ENCODE measurements around the gene PORCN. TPM values are rescaled to one million over a fixed set of nuclear protein-coding genes. Genes with fewer than 3 reads are reported as not detected.

Gene PORCN
- total and polyA plus RNA-seq, 10 donors = 5.0 to 20.8 (median 11.4) TPM

DNA sequence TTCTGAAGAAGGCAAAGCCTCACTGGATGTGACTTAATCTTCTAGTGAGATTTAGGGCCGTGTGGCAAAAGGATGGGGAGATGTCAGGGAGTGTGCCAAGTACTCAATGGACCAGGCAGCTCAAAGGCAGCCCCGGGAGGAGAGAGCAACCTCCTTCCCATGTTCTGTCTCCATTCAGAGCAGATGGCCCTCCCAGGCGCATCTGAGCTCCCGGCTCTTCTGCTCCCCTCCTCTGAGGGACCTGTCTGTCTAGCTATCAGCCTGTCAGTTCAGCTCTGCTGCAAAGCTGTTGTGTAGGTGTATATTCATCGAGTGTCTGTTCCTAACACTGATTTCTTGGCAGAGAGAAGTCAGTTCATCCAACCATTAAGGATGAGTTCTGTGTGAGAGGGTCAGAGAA lies 10.9 kb upstream of the PORCN start:
- no peaks in the 10 kb centered on the region for H3K9me3 ChIP-seq
- intact Hi-C loops (cut with DNase I; ENCODE audit: low total_unique reads) = no loop called here
- no peaks in the 10 kb centered on the region for H3K36me3 ChIP-seq
- H3K4me3 ChIP-seq = no peak overlapping the region
- TF ChIP-seq POLR2AphosphoS5 (IDR thresholded peaks at IDR 0.05) (no peak), POLR2A (IDR thresholded peaks at IDR 0.05) (no peak)
- TF ChIP-seq, protein P1, sequence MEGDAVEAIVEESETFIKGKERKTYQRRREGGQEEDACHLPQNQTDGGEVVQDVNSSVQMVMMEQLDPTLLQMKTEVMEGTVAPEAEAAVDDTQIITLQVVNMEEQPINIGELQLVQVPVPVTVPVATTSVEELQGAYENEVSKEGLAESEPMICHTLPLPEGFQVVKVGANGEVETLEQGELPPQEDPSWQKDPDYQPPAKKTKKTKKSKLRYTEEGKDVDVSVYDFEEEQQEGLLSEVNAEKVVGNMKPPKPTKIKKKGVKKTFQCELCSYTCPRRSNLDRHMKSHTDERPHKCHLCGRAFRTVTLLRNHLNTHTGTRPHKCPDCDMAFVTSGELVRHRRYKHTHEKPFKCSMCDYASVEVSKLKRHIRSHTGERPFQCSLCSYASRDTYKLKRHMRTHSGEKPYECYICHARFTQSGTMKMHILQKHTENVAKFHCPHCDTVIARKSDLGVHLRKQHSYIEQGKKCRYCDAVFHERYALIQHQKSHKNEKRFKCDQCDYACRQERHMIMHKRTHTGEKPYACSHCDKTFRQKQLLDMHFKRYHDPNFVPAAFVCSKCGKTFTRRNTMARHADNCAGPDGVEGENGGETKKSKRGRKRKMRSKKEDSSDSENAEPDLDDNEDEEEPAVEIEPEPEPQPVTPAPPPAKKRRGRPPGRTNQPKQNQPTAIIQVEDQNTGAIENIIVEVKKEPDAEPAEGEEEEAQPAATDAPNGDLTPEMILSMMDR (IDR thresholded peaks at IDR 0.05 in 8 of 11, conservative IDR thresholded peaks at IDR 0.05 in 3 of 11) = no peak
- H3K27ac ChIP-seq = no peak overlapping the region
- no peak for DNase-seq
- 55 to 92% (median 80%) methylated on average over 3 to 5 of the region's 5 CpGs for WGBS, 5 donors
- no peaks in the 10 kb centered on the region for H3K4me1 ChIP-seq
- no peaks in the 10 kb centered on the region for H3K27me3 ChIP-seq (replicated peaks in 1 of 7)

DNA sequence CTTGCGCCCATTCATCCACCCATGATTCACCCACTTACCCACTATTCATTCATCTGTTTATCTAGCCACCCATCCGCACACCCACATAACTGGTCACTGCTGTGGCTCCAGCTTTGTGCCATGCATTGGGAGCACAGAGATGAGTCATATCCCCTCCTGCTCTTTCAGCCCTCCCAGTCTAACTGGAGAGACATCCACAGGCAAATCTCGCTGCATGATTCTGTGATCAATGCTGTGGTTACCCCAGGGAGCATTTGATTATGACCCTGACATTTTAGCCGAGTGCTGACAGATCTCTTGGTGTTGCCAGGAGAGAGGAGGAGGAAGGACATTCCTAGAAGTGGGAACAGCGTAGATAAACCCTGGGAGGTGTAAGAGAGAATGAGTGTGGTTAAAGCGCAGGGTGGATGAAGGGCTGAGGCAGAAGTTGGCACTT lies 10.4 kb upstream of the PORCN start:
- no peaks in the 10 kb centered on the region for H3K4me1 ChIP-seq
- H3K4me3 ChIP-seq = no peak overlapping the region
- intact Hi-C loops (cut with DNase I; ENCODE audit: low total_unique reads) = no loop called here
- 62 to 85% (median 74%) methylated on average over 5 to 6 of the region's 6 CpGs for WGBS, 5 donors
- TF ChIP-seq POLR2AphosphoS5 (IDR thresholded peaks at IDR 0.05) = no peak
- TF ChIP-seq POLR2A (IDR thresholded peaks at IDR 0.05) = no peak
- TF ChIP-seq, protein P1 (IDR thresholded peaks at IDR 0.05 in 8 of 11, conservative IDR thresholded peaks at IDR 0.05 in 3 of 11) = no peak
- H3K27me3 ChIP-seq (replicated peaks in 1 of 7) = no peaks in the 10 kb centered on the region
- H3K9me3 ChIP-seq = no peaks in the 10 kb centered on the region
- H3K36me3 ChIP-seq = no peaks in the 10 kb centered on the region
- peak; percentile 13 for DNase-seq
- H3K27ac ChIP-seq = no peak overlapping the region

DNA sequence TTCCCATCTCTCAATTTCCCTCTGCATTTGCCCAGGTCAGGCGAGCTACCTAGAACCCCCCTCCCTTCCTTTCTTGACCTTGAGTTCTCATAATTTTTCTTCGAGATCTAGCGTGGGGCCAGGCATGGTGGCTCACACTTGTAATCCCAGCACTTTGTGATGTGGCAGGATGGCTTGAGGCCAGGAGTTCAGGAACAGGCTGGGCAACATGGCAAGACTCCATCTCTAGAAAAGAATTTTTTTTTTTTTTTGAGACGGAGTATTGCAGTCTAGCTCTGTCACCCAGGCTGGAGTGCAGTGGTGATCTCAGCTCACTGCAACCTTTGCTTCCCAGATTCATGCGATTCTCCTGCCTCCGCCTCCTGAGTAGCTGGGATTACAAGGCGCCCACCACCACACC lies 4.5 kb upstream of the PORCN start:
- no peaks in the 10 kb centered on the region for H3K27me3 ChIP-seq (replicated peaks in 1 of 7)
- intact Hi-C loops (cut with DNase I; ENCODE audit: low total_unique reads) = no loop called here
- 82 to 89% (median 86%) methylated on average over 7 of the region's 7 CpGs for WGBS, 5 donors
- H3K36me3 ChIP-seq = no peaks in the 10 kb centered on the region
- no peak overlapping the region for H3K4me3 ChIP-seq
- peaks cover 0 to 7% (median 2%) of the 10 kb centered on the region in 6 donors for H3K4me1 ChIP-seq
- no peaks in the 10 kb centered on the region for H3K9me3 ChIP-seq
- peak; percentile 29 for DNase-seq
- H3K27ac ChIP-seq = no peak overlapping the region
- TF ChIP-seq POLR2AphosphoS5 (IDR thresholded peaks at IDR 0.05) (no peak), POLR2A (IDR thresholded peaks at IDR 0.05) (no peak)
- TF ChIP-seq, protein P1 (IDR thresholded peaks at IDR 0.05 in 8 of 11, conservative IDR thresholded peaks at IDR 0.05 in 3 of 11) = no peak

DNA sequence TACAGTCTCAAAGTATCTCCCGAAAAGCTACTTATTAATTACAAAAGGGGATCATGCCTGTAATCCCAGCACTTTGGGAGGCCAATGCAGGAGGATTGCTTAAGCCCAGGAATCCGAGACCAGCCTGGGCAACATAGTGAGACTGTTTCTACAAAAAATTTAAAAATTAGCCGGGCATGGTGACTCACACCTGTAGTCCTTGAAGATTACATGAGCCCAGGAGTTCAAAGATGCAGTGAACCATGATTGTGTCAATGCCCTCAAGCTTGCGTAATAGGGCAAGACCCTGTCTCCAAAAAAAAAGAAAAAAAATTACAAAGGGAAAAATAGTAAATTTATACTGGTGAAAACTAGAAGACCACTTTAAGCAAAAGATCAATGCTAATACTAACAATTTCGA lies 3.3 kb upstream of the PORCN start:
- 79 to 91% (median 84%) methylated on average over 5 of the region's 5 CpGs for whole genome bisulfite sequencing, 5 donors
- Histone ChIP-seq H3K4me1 (peaks cover 0 to 18% (median 8%) of the 10 kb centered on the region in 6 donors), H3K27me3 (replicated peaks in 1 of 7) (no peaks in the 10 kb centered on the region), H3K4me3 (no peak overlapping the region), H3K36me3 (no peaks in the 10 kb centered on the region), H3K27ac (no peak overlapping the region), H3K9me3 (no peaks in the 10 kb centered on the region)
- intact Hi-C loops (cut with DNase I; ENCODE audit: low total_unique reads) = no loop called here
- DNase-seq = no peak
- TF ChIP-seq POLR2A (IDR thresholded peaks at IDR 0.05) = no peak

DNA sequence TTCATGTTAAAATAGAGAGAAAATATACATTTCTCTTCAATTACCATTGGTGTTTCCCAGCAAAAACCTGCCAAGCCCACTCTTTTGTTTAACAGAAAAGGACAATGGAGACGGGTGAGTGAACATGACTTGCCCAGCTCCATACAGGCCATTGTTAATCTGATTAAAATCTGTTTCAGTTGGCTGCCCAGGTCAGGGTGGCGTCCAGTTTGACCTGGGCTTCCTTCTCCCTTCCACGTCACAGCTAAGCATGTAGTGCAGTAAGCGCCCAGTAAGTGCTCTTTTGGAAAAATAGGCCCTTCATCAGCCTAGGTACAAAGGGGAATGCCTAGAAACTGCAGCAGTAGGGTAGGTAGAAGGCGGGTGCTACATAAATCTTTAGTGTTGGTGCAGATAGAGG lies 1.5 kb upstream of the PORCN start:
- intact Hi-C loops (cut with DNase I; ENCODE audit: low total_unique reads) = no loop called here
- TF ChIP-seq POLR2A (IDR thresholded peaks at IDR 0.05) (no peak), POLR2AphosphoS5 (IDR thresholded peaks at IDR 0.05) (no peak)
- TF ChIP-seq, protein P1 (IDR thresholded peaks at IDR 0.05 in 8 of 11, conservative IDR thresholded peaks at IDR 0.05 in 3 of 11) = no peak
- Histone ChIP-seq H3K4me3 (no peak overlapping the region), H3K9me3 (no peaks in the 10 kb centered on the region), H3K36me3 (peaks cover 0 to 4% (median 0%) of the 10 kb centered on the region in 6 donors), H3K27me3 (replicated peaks in 1 of 7) (no peaks in the 10 kb centered on the region), H3K27ac (no peak overlapping the region), H3K4me1 (peaks cover 0 to 18% (median 8%) of the 10 kb centered on the region in 6 donors)
- DNase-seq = peak; percentile 13
- 73 to 93% (median 88%) methylated on average over 5 of the region's 5 CpGs for WGBS, 5 donors
